NCI-H345 (cell line): ENCODE results near the gene KCNJ9.
"Not testable (repeated sequence)": the region's sequence is repeated elsewhere in the genome, so short reads cannot be mapped to it uniquely, and the experiment has no call there.

ENCODE experiments used
- DNase-seq: peaks from one replicate; lab custom pipeline; 2025; lab: John Stamatoyannopoulos, UW

Gene KCNJ9

GRCh38 chr1:160081261-160081936 lies at the start of gene KCNJ9:
KCNJ9 (plus strand) TSS chr1:160081538; CDS start chr1:160084031, 2,493 bp downstream.
- no peak for DNase-seq

GRCh38 chr1:160032165-160032820 lies 49.0 kb upstream of the KCNJ9 start:
- no peak for DNase-seq

- DNase-seq = no peak
Measured at GRCh38 chr1:160040476-160040875, 40.9 kb upstream of the KCNJ9 start.

- DNase-seq = no peak
Measured at GRCh38 chr1:160043543-160043942, 37.8 kb upstream of the KCNJ9 start.

GRCh38 chr1:160045653-160046052 lies 35.7 kb upstream of the KCNJ9 start:
- no peak for DNase-seq

- peak; percentile 37 for DNase-seq
Measured at GRCh38 chr1:160046494-160047110, 34.7 kb upstream of the KCNJ9 start.

- DNase-seq = no peak
Measured at GRCh38 chr1:160047111-160047991, 34.0 kb upstream of the KCNJ9 start.

- peak; percentile 9 for DNase-seq
Measured at GRCh38 chr1:160048335-160048734, 33.0 kb upstream of the KCNJ9 start.

- DNase-seq = no peak
Measured at GRCh38 chr1:160049101-160049500, 32.2 kb upstream of the KCNJ9 start.

GRCh38 chr1:160050182-160050581 lies 31.2 kb upstream of the KCNJ9 start:
- DNase-seq = not testable (repeated sequence)

- DNase-seq = no peak
Measured at GRCh38 chr1:160050619-160051018, 30.7 kb upstream of the KCNJ9 start.

- DNase-seq = no peak
Measured at GRCh38 chr1:160052936-160053335, 28.4 kb upstream of the KCNJ9 start.

GRCh38 chr1:160053548-160054365 lies 27.6 kb upstream of the KCNJ9 start:
- no peak for DNase-seq

GRCh38 chr1:160056648-160057169 lies 24.6 kb upstream of the KCNJ9 start:
- DNase-seq = no peak

GRCh38 chr1:160058087-160058486 lies 23.3 kb upstream of the KCNJ9 start:
- no peak for DNase-seq

- no peak for DNase-seq
Measured at GRCh38 chr1:160061369-160062229, 19.7 kb upstream of the KCNJ9 start.

- no peak for DNase-seq
Measured at GRCh38 chr1:160062230-160062532, 19.2 kb upstream of the KCNJ9 start.

- DNase-seq = no peak
Measured at GRCh38 chr1:160063176-160063575, 18.2 kb upstream of the KCNJ9 start.

- no peak for DNase-seq
Measured at GRCh38 chr1:160064164-160064563, 17.2 kb upstream of the KCNJ9 start.

- no peak for DNase-seq
Measured at GRCh38 chr1:160064746-160065145, 16.6 kb upstream of the KCNJ9 start.
